HAP-1 (cell line): ENCODE data around the gene METTL2A.
"Not testable (repeated sequence)": the region's sequence is repeated elsewhere in the genome, so short reads cannot be mapped to it uniquely, and the experiment has no call there.

ENCODE experiments used
- DNase-seq, 2 experiments: peaks; one replicate each; pipeline ENCODE4 v3.0.0-alpha.2; 2016 to 2020; ENCODE audit warnings: low spot score in 2 of 2
- H3K27me3 ChIP-seq: fragments of 250-450 bp; sonication (Bioruptor Pico); 2 replicates; pipeline ENCODE4 v1.5.1; 2020; ENCODE audit warnings: low read depth, mild to moderate bottlenecking, moderate library complexity
- H3K36me3 ChIP-seq: fragments of 250-450 bp; sonication (Bioruptor Pico); replicated peaks from 2 replicates; pipeline ENCODE4 v1.5.1; 2020; ENCODE audit warnings: mild to moderate bottlenecking
- H3K4me1 ChIP-seq: fragments of 250-450 bp; sonication (Bioruptor Pico); 2 replicates; pipeline ENCODE4 v1.5.1; 2020; ENCODE audit warnings: mild to moderate bottlenecking
- H3K4me3 ChIP-seq: fragments of 250-450 bp; sonication (Bioruptor Pico); 2 replicates; pipeline ENCODE4 v1.5.1; 2020; ENCODE audit warnings: mild to moderate bottlenecking, moderate library complexity
- H3K9me3 ChIP-seq: fragments of 250-450 bp; sonication (Bioruptor Pico); 2 replicates; pipeline ENCODE4 v1.5.1; 2020; ENCODE audit warnings: mild to moderate bottlenecking, moderate library complexity
- in situ Hi-C: fragments of 300-500 bp; cut with MboI; formaldehyde crosslinking; loops from 3 replicates; pipeline ENCODE4 v1.14.3; 2020; ENCODE audit warnings: low sequenced_read_pairs, inconsistent platforms, mixed read lengths

METTL2A gene

DNA sequence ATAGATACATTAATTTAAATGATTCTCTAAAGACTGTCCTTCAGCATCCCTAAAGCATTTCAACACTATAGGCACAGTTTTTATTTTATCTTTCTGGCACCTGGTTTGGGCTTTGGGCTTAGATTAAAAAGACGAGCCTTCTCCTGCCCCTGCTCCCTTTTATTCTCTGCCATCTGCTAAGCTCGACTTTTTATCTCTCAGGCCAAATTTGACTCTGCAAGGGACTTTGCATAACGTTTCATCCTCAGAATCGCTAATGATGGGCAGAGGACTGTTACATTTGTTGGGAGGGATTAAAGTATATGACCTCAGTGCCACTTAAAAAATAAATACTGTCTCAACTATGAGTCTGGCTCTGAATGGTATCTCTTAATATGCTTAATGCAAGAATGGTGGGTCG lies 29.3 kb downstream of the METTL2A start:
- in situ Hi-C loops, H3K27me3 ChIP-seq, H3K4me3 ChIP-seq, H3K4me1 ChIP-seq, H3K9me3 ChIP-seq, DNase-seq: not testable (repeated sequence)
- peaks cover 10% of the 10 kb centered on the region for H3K36me3 ChIP-seq

- H3K9me3 ChIP-seq, H3K27me3 ChIP-seq, H3K4me3 ChIP-seq, H3K4me1 ChIP-seq, DNase-seq, in situ Hi-C loops, H3K36me3 ChIP-seq: not testable (repeated sequence)
Measured at GRCh38 chr17:62453656-62454055, 30.0 kb downstream of the METTL2A start.

GRCh38 chr17:62454111-62454510 lies 30.4 kb downstream of the METTL2A start:
- H3K27me3 ChIP-seq: not testable (repeated sequence)

GRCh38 chr17:62456016-62456415 lies 32.3 kb downstream of the METTL2A start:
- Histone ChIP-seq H3K36me3 (no peaks in the 10 kb centered on the region), H3K27me3 (no peaks in the 10 kb centered on the region), H3K4me1 (no peaks in the 10 kb centered on the region), H3K9me3 (no peaks in the 10 kb centered on the region), H3K4me3 (no peak overlapping the region)
- DNase-seq: no peak
- in situ Hi-C loops: no loop called here

More at GRCh38 chr17:62454111-62454510, 30.4 kb downstream of the METTL2A start:
- H3K36me3 ChIP-seq, in situ Hi-C loops, H3K9me3 ChIP-seq, DNase-seq, H3K4me1 ChIP-seq, H3K4me3 ChIP-seq: not testable (repeated sequence)

DNA sequence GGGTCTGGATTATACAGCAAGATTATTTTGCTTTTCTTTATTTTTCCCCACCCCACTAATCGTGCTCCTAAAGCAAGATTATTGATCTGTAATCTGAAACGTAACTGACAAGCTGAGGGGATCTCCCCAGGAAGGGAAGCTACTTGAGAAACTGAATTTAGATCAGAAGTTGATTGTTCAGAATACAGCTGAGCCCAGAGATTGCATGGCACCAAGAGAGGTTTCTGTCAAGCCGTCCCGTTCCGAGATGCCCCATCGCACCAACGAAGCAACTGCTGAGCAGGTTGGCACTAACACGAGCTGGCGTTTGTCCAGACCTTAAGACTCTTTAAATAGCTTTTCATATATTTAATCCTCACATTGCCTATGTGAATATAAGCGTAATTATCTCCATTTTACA lies 34.8 kb downstream of the METTL2A start:
- H3K4me3 ChIP-seq, DNase-seq, H3K9me3 ChIP-seq, H3K4me1 ChIP-seq, in situ Hi-C loops, H3K36me3 ChIP-seq, H3K27me3 ChIP-seq: not testable (repeated sequence)

DNA sequence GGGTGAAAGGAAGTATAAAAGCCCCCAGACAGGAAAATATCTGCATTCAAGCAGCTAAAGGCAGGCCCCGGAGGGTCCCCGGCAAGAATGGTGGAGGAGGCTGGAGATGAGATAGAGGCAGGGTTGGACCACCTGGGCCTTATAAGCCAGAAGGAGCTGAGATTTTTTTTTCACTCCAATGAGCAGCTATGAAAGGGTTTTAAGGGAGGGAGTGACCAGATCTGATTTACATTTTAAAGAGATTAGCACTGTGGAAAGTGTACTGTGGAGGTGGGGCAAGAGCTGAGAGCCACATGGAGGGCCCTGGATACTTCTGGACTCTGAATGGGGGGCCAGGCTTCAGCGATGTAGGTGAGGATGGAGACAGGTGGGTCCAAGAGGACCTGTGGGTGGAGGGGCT lies 40.7 kb downstream of the METTL2A start:
- H3K4me1 ChIP-seq, H3K9me3 ChIP-seq, H3K4me3 ChIP-seq, H3K36me3 ChIP-seq, in situ Hi-C loops, H3K27me3 ChIP-seq: not testable (repeated sequence)
- peak in 1 of 2 experiments; percentile 44 for DNase-seq

DNA sequence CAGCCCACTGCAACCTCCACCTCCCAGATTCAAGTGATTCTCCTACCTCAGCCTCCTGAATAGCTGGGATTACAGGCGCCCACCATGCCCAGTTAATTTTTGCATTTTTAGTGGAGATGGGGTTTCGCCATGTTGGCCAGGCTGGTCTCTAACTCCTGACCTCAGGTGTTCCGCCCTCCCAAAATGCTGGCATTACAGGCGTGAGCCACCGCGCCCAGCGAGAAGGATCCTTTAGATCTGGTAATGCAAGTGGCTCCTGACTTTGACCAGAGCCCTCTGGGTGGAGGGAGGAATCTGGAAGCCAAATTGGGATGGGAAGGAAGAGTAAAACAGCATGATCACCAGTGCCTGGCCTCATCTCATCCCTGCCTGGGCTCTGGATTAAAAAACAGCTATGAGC lies 41.6 kb downstream of the METTL2A start:
- H3K4me3 ChIP-seq, H3K4me1 ChIP-seq, H3K9me3 ChIP-seq, in situ Hi-C loops, DNase-seq, H3K27me3 ChIP-seq, H3K36me3 ChIP-seq: not testable (repeated sequence)

GRCh38 chr17:62470666-62471379 lies 47.1 kb downstream of the METTL2A start:
- peak; percentile 28 to 82 for DNase-seq
- H3K4me3 ChIP-seq, in situ Hi-C loops, H3K27me3 ChIP-seq, H3K4me1 ChIP-seq, H3K36me3 ChIP-seq, H3K9me3 ChIP-seq: not testable (repeated sequence)

- H3K4me3 ChIP-seq, H3K36me3 ChIP-seq, DNase-seq, H3K27me3 ChIP-seq, H3K4me1 ChIP-seq, in situ Hi-C loops, H3K9me3 ChIP-seq: not testable (repeated sequence)
Measured at GRCh38 chr17:62471380-62471880, 47.7 kb downstream of the METTL2A start.

- in situ Hi-C loops, DNase-seq, H3K4me1 ChIP-seq: not testable (repeated sequence)
Measured at GRCh38 chr17:62473030-62473982, 49.6 kb downstream of the METTL2A start.

DNA sequence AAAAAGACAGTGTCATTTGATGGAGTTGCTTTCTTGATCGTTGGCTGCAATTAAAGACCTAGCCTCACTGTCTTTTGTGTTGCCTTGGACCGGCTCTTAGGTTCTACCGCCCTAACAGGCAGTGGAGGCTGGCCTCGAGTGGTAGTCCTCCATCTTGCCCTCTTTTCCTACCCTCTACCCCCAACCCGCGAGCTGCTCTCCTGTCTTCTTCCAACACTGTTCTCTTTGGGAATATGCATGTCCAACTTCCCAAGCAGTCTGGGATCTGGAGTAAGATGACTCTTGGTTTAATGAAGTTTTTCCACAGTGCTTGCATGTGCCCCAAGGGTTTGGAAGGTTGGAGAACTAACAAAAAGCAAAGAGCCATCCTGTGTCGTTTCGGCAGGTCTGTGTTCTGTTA lies 53.4 kb downstream of the METTL2A start:
- H3K4me1 ChIP-seq, H3K27me3 ChIP-seq, DNase-seq, in situ Hi-C loops, H3K36me3 ChIP-seq, H3K9me3 ChIP-seq: not testable (repeated sequence)
- peak overlapping the region; percentile 34 for H3K4me3 ChIP-seq

More at GRCh38 chr17:62473030-62473982, 49.6 kb downstream of the METTL2A start:
- not testable (repeated sequence) for H3K36me3 ChIP-seq, H3K27me3 ChIP-seq, H3K9me3 ChIP-seq, H3K4me3 ChIP-seq

GRCh38 chr17:62477718-62478408 lies 54.2 kb downstream of the METTL2A start:
- H3K9me3 ChIP-seq, H3K4me1 ChIP-seq, H3K36me3 ChIP-seq, in situ Hi-C loops, H3K27me3 ChIP-seq: not testable (repeated sequence)
- peak in 1 of 2 experiments; percentile 55 for DNase-seq
- H3K4me3 ChIP-seq: peak overlapping the region; percentile 34

DNA sequence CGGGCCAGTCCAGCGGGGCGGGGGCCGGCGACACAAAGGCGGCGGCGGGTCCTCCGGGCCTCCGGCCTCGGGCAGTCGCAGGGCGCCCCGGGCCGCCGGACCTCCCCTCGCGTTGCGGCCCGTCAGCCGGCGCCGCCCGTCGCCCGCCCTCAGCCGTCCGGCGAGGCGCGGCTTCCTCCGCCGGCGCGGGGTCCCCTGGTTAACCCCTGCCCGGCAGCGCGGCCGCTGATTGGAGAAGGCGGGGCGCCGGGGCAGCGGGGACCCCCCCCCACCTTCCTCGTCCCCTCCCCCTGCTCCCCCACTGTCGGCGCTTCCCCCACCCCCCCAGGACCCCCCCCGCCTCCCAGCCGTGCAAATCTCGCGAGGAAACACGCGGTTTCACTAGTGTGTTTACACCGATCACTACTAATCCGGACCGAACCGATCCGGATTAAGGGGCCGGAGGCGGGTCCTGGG lies 54.8 kb downstream of the METTL2A start, which contains the start of gene TLK2:
TSS of gene TLK2 (plus strand) at position 402 of the 456 bp plus-strand sequence. CDS start 2,301 bp downstream, outside the sequence.
- DNase-seq: peak; percentile 76 to 84
- H3K4me3 ChIP-seq: peak within 1 kb of the TSS; percentile 54
- in situ Hi-C loops: no loop called here
- no peaks in the 10 kb centered on the region for H3K27me3 ChIP-seq
- H3K4me1 ChIP-seq: no peaks in the 10 kb centered on the region
- H3K9me3 ChIP-seq: no peaks in the 10 kb centered on the region
- H3K36me3 ChIP-seq: peaks cover 11% of the 10 kb centered on the region
